Measurements from ENCODE around the gene VPS36.

DNA sequence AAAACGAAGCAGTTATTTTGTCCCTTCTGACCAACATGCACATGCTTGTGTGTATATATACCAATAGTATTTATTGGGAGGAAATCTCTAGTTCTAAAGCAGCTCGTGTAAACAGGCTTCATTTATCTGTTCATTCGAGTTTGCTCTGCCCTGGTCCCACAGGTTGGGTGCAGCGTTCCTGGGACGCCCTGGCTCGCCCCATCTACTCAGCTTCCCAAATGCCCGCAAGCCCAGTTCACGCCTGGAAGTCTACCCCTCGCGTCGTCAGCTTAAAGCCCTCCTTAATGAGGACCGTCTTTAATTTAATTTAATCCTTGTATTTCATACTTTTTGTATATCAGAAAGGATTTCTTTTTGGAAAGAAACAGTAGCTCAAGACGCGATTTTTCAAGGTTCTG is 45.1 kb downstream of the VPS36 start:
- TF ChIP-seq, protein P1, sequence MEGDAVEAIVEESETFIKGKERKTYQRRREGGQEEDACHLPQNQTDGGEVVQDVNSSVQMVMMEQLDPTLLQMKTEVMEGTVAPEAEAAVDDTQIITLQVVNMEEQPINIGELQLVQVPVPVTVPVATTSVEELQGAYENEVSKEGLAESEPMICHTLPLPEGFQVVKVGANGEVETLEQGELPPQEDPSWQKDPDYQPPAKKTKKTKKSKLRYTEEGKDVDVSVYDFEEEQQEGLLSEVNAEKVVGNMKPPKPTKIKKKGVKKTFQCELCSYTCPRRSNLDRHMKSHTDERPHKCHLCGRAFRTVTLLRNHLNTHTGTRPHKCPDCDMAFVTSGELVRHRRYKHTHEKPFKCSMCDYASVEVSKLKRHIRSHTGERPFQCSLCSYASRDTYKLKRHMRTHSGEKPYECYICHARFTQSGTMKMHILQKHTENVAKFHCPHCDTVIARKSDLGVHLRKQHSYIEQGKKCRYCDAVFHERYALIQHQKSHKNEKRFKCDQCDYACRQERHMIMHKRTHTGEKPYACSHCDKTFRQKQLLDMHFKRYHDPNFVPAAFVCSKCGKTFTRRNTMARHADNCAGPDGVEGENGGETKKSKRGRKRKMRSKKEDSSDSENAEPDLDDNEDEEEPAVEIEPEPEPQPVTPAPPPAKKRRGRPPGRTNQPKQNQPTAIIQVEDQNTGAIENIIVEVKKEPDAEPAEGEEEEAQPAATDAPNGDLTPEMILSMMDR (optimal IDR thresholded peaks at IDR 0.05 in 1 of 3, IDR thresholded peaks at IDR 0.05 in 1 of 3, conservative IDR thresholded peaks at IDR 0.05 in 1 of 3; ENCODE audit: extremely low read depth in 1 of 3, insufficient read depth in 2 of 3, low read length in 3 of 3) = no peak
- no peak for TF ChIP-seq EZH2 (IDR thresholded peaks at IDR 0.05; ENCODE audit: low read length)
